ENCODE data around the gene CTBS. TPM values are rescaled to one million over a fixed set of nuclear protein-coding genes. Genes with fewer than 3 reads are reported as not detected.

The CTBS gene
- total RNA-seq, 1 experiment from 2014 or later = 47.7 TPM

DNA sequence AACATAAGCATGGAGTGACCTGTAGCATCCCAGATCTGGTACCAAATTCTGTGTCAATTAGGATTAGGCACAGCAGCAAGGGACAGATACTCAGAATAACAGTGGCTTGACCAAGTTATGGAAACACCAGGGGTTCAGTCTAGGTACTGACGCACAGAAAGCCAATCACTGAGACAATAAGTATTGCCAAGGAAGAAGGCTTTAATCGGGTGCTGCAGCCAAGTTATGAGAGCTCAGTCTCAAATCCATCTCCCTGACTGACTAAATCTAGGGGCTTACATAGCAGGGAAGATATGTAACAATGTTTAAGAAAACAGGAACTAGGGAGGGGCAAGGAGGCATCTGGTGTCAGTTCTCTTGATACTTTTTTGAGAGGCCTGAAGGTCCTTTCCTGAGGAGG lies 39.6 kb upstream of the CTBS start:
- ATAC-seq = no peak
- TF ChIP-seq SIN3A (IDR thresholded peaks at IDR 0.05; ENCODE audit: borderline replicate concordance, insufficient read depth, low read depth, low read length) (no peak), TCF7L2 (IDR thresholded peaks at IDR 0.05; ENCODE audit: low read depth, low read length) (no peak), POLR2AphosphoS5 (IDR thresholded peaks at IDR 0.05; ENCODE audit: low read depth, low read length) (no peak)
- TF ChIP-seq, protein P1, sequence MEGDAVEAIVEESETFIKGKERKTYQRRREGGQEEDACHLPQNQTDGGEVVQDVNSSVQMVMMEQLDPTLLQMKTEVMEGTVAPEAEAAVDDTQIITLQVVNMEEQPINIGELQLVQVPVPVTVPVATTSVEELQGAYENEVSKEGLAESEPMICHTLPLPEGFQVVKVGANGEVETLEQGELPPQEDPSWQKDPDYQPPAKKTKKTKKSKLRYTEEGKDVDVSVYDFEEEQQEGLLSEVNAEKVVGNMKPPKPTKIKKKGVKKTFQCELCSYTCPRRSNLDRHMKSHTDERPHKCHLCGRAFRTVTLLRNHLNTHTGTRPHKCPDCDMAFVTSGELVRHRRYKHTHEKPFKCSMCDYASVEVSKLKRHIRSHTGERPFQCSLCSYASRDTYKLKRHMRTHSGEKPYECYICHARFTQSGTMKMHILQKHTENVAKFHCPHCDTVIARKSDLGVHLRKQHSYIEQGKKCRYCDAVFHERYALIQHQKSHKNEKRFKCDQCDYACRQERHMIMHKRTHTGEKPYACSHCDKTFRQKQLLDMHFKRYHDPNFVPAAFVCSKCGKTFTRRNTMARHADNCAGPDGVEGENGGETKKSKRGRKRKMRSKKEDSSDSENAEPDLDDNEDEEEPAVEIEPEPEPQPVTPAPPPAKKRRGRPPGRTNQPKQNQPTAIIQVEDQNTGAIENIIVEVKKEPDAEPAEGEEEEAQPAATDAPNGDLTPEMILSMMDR (IDR thresholded peaks at IDR 0.05) = no peak
- TF ChIP-seq, protein P2, sequence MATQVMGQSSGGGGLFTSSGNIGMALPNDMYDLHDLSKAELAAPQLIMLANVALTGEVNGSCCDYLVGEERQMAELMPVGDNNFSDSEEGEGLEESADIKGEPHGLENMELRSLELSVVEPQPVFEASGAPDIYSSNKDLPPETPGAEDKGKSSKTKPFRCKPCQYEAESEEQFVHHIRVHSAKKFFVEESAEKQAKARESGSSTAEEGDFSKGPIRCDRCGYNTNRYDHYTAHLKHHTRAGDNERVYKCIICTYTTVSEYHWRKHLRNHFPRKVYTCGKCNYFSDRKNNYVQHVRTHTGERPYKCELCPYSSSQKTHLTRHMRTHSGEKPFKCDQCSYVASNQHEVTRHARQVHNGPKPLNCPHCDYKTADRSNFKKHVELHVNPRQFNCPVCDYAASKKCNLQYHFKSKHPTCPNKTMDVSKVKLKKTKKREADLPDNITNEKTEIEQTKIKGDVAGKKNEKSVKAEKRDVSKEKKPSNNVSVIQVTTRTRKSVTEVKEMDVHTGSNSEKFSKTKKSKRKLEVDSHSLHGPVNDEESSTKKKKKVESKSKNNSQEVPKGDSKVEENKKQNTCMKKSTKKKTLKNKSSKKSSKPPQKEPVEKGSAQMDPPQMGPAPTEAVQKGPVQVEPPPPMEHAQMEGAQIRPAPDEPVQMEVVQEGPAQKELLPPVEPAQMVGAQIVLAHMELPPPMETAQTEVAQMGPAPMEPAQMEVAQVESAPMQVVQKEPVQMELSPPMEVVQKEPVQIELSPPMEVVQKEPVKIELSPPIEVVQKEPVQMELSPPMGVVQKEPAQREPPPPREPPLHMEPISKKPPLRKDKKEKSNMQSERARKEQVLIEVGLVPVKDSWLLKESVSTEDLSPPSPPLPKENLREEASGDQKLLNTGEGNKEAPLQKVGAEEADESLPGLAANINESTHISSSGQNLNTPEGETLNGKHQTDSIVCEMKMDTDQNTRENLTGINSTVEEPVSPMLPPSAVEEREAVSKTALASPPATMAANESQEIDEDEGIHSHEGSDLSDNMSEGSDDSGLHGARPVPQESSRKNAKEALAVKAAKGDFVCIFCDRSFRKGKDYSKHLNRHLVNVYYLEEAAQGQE (IDR thresholded peaks at IDR 0.05; ENCODE audit: insufficient read depth in 1 of 2, low read depth in 2 of 2, low read length in 1 of 2) = no peak
- no TSS peak for BruUV-seq (replicated peaks)
- in situ Hi-C loops (cut with HindIII; ENCODE audit: low pct_unique_long_range_greater_than_20kb, low sequenced_read_pairs) = loop anchor here (25.0 kb wide), 1 partner anchor 702 kb away; no protein-coding TSS in a partner anchor
- H3K4me1 ChIP-seq (ENCODE audit: control insufficient read depth, insufficient read depth, low read length) = no peaks in the 10 kb centered on the region
- no peak overlapping the region for H3K27ac ChIP-seq (ENCODE audit: low read length)
- H3K36me3 ChIP-seq (ENCODE audit: control insufficient read depth, insufficient read depth, low read length) = no peaks in the 10 kb centered on the region
- intact Hi-C loops (cut with micrococcal nuclease; ENCODE audit: unreplicated experiment) = no loop called here
- H3K4me3 ChIP-seq (ENCODE audit: low read depth in 2 of 2, low read length in 2 of 2) = no peak overlapping the region
- H3K9me3 ChIP-seq (ENCODE audit: control insufficient read depth, insufficient read depth, low read depth, low read length) = peaks cover 27% of the 10 kb centered on the region; the same call in 1 of the 2 replicates
- no peaks in the 10 kb centered on the region for H3K27me3 ChIP-seq (ENCODE audit: control insufficient read depth, insufficient read depth, low read length)
- CTCF ChIA-PET = no interaction called here
- POLR2A ChIA-PET = no interaction called here
- no peak for DNase-seq (ENCODE audit: low read depth, low spot score)

DNA sequence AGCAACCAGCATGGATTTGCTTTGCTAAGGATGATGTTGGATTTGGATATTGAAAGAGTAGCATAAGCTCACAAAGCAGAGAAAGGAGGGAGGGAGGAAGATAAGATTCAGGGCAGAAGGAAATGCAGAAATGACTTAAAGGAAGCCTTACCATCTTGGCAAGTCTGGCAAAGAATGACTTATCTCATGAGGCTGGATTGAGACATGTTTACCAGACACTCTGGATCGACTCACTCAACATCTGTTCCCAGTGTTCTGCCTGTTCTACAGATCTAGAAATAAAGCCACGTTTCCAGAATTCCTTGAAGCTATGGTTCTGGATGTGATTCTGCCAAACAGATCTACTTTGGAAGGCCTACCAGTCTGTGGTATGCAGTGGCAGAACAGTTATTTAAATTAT lies 38.8 kb upstream of the CTBS start:
- in situ Hi-C loops (cut with HindIII; ENCODE audit: low pct_unique_long_range_greater_than_20kb, low sequenced_read_pairs) (loop anchor here (25.0 kb wide), 1 partner anchor 701 kb away; no protein-coding TSS in a partner anchor), intact Hi-C loops (cut with micrococcal nuclease; ENCODE audit: unreplicated experiment) (no loop called here)
- TF ChIP-seq, protein P1 (IDR thresholded peaks at IDR 0.05) = no peak
- no TSS peak for BruUV-seq (replicated peaks)
- Histone ChIP-seq H3K4me3 (ENCODE audit: low read depth in 2 of 2, low read length in 2 of 2) (no peak overlapping the region), H3K9me3 (ENCODE audit: control insufficient read depth, insufficient read depth, low read depth, low read length) (peaks cover 27% of the 10 kb centered on the region; the same call in 1 of the 2 replicates), H3K27me3 (ENCODE audit: control insufficient read depth, insufficient read depth, low read length) (no peaks in the 10 kb centered on the region), H3K4me1 (ENCODE audit: control insufficient read depth, insufficient read depth, low read length) (no peaks in the 10 kb centered on the region), H3K27ac (ENCODE audit: low read length) (no peak overlapping the region), H3K36me3 (ENCODE audit: control insufficient read depth, insufficient read depth, low read length) (no peaks in the 10 kb centered on the region)
- DNase-seq (ENCODE audit: low read depth, low spot score) (no peak), ATAC-seq (no peak)
- CTCF ChIA-PET = no interaction called here
- POLR2A ChIA-PET = no interaction called here

Data from Panc1 (cell line).